Activated naive CD8-positive, alpha-beta T cell treated with anti-CD3 and anti-CD28 coated beads, Interleukin-2, amount 50 U/mL, for 24 hours (primary cell): ENCODE measurements around the gene SNN.

ENCODE experiments used
- ATAC-seq: fragments of 150-1000 bp; cut with Tn5 transposase; one replicate; pipeline ENCODE4 v1.10.0; 2021
- DNase-seq: peaks from one replicate; pipeline ENCODE4 v3.0.0; 2021
- H3K27ac Mint-ChIP-seq: one replicate; pipeline ENCODE4 v1.8.0; 2021; ENCODE audit warnings: mild to moderate bottlenecking, mixed read lengths
- H3K27me3 Mint-ChIP-seq: one replicate; pipeline ENCODE4 v1.8.0; 2021; ENCODE audit warnings: mixed read lengths
- H3K36me3 Mint-ChIP-seq: one replicate; pipeline ENCODE4 v1.8.0; 2021; ENCODE audit warnings: low read depth, mixed read lengths
- H3K4me1 Mint-ChIP-seq: one replicate; pipeline ENCODE4 v1.8.0; 2021; ENCODE audit warnings: mixed read lengths
- H3K4me3 Mint-ChIP-seq: one replicate; pipeline ENCODE4 v1.8.0; 2021; ENCODE audit warnings: mild to moderate bottlenecking, moderate library complexity, mixed read lengths
- H3K9me3 Mint-ChIP-seq: one replicate; pipeline ENCODE4 v1.8.0; 2021; ENCODE audit warnings: mixed read lengths

SNN gene

DNA sequence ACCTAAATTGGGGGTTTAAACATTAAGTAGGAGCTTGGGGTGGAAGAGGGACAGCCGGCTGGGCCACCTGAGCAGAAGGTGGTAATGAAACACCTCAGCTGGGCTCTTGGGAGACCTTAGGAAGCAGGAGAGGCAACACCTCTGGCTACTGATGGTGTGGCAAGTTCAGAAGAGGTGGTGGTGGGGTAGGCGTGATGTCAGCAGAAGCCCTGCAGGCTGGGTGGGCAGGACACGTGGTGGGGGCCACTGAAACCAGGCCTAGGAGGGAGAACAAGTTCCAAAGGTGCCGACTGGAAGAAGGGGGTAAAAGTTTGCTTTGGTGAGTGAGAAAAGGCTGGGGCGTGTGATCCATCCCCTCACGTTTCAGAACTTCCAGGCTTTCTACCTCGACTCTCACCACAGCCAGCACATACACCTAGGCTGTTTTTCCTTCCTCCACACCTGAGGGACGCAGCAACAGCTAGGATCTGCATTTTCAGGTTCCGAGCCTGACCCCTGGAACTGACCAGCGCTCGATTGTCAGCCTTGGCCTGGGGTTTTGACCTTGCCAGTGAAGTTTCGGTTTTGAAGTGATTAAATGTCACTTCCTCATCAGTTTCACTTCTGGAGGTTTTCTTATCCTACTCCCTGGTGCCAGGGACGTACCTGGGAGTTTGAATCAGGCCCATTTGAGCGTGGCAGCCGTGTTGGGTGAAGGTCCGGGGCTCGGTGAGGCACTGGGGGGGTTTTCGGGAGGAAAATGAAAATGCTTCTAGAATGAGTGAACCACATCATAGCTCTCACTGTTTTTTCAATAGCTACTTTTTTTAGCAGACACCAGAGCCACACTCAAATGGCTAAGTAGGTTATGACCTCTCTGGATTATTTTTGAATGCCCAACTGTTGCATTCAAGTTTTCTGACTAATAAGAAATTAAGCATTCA lies 10.0 kb downstream of the SNN start:
- Mint-ChIP-seq H3K9me3 (no peaks in the 10 kb centered on the region), H3K27ac (peak overlapping the region; percentile 67), H3K27me3 (no peaks in the 10 kb centered on the region), H3K4me1 (peaks cover 71% of the 10 kb centered on the region), H3K36me3 (peaks cover 22% of the 10 kb centered on the region), H3K4me3 (no peak overlapping the region)
- DNase-seq (no peak), ATAC-seq (no peak)

GRCh38 chr16:11679250-11679649 lies 11.0 kb downstream of the SNN start:
- no peak for ATAC-seq
- no peaks in the 10 kb centered on the region for H3K9me3 Mint-ChIP-seq
- peaks cover 29% of the 10 kb centered on the region for H3K36me3 Mint-ChIP-seq
- no peak for DNase-seq
- H3K4me3 Mint-ChIP-seq, result no peak overlapping the region
- H3K27ac Mint-ChIP-seq, result no peak overlapping the region
- H3K27me3 Mint-ChIP-seq, result no peaks in the 10 kb centered on the region
- H3K4me1 Mint-ChIP-seq, result peaks cover 75% of the 10 kb centered on the region

DNA sequence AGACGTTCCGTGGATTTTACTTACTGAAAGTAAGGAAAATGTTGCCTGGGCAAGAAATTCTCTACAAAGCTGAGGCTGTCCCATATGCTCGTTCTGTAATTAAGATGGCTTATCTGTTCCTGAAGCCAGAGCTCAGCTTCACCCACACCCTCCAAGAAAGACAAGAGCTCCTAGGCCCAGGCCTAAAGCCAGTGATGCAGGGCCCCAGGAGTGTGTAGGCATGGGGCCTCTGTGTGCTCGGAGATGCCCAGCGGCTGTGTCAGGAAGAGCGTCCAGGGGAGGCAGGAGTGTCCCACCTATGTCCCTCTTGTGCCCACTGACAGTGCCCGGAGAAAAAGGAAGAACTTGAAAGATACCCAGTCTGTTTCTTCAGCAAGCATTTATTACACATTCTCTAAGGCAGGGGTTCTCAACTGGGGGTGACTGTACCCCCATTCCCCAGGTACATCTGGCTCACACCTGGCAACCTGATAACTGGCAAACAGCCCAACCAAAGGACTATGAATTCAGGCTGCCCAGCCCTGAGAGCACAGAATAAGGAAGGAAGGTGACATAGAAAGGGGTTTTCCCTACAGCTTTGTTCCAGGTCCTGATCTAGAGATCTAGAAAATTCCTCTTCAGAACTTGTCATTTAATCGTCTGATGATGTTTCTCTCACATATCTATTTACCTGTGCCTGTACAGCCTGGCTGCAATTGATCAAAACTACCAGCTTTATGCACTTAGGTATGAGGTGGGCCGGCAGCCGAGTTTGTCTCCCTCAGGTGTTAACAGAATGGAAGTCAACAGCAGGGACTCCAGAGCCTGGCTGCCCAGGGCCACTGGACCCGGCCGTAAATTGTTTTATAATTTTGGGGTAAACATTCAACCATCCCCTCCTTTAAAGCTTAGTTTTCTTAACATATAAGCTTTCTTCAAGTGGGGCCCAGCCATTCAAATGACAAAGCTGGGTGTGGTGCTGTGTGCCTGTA lies 12.0 kb downstream of the SNN start:
- Mint-ChIP-seq H3K36me3 (peaks cover 35% of the 10 kb centered on the region), H3K27ac (peak overlapping the region; percentile 69), H3K27me3 (no peaks in the 10 kb centered on the region), H3K9me3 (no peaks in the 10 kb centered on the region), H3K4me1 (peaks cover 75% of the 10 kb centered on the region), H3K4me3 (no peak overlapping the region)
- no peak for DNase-seq
- ATAC-seq, result no peak

DNA sequence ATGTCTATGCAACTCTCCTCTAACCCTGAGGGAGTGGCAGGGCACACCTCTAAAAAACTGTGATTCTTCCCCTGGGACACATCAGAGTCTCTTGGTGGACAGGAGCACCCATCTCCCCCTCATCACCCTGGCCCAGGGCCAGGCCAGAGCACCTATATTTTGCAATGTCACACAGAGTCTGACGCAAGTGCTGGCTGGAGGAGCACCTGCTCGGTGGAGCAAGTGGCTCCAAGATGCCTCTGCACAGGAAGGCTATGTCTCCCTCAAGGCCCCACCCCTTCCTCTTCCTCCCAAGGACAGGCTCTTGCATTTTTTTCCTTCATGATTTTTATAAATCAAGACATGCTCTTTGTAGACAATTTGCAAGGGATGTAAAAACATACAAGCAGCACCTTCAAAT lies 13.3 kb downstream of the SNN start:
- no peak for DNase-seq

GRCh38 chr16:11681976-11682654 lies 13.9 kb downstream of the SNN start:
- ATAC-seq, result no peak

More for the DNA sequence above, 13.3 kb downstream of the SNN start:
- Mint-ChIP-seq H3K4me1 (peaks cover 66% of the 10 kb centered on the region), H3K36me3 (peaks cover 39% of the 10 kb centered on the region), H3K4me3 (no peak overlapping the region), H3K27me3 (no peaks in the 10 kb centered on the region), H3K27ac (peak overlapping the region; percentile 84), H3K9me3 (no peaks in the 10 kb centered on the region)
- ATAC-seq, result no peak

GRCh38 chr16:11682655-11683096 lies 14.4 kb downstream of the SNN start:
- H3K27ac Mint-ChIP-seq, result peak overlapping the region; percentile 34
- DNase-seq (no peak), ATAC-seq (no peak)
- peaks cover 49% of the 10 kb centered on the region for H3K36me3 Mint-ChIP-seq
- H3K4me1 Mint-ChIP-seq, result peaks cover 62% of the 10 kb centered on the region
- no peaks in the 10 kb centered on the region for H3K27me3 Mint-ChIP-seq
- H3K4me3 Mint-ChIP-seq, result no peak overlapping the region
- no peaks in the 10 kb centered on the region for H3K9me3 Mint-ChIP-seq

More at GRCh38 chr16:11681976-11682654, 13.9 kb downstream of the SNN start:
- no peaks in the 10 kb centered on the region for H3K27me3 Mint-ChIP-seq
- peak overlapping the region; percentile 84 for H3K27ac Mint-ChIP-seq
- H3K9me3 Mint-ChIP-seq, result no peaks in the 10 kb centered on the region
- DNase-seq, result no peak
- no peak overlapping the region for H3K4me3 Mint-ChIP-seq
- peaks cover 64% of the 10 kb centered on the region for H3K4me1 Mint-ChIP-seq
- peaks cover 44% of the 10 kb centered on the region for H3K36me3 Mint-ChIP-seq

- Mint-ChIP-seq H3K9me3 (no peaks in the 10 kb centered on the region), H3K27ac (no peak overlapping the region), H3K4me3 (no peak overlapping the region), H3K4me1 (peaks cover 59% of the 10 kb centered on the region), H3K27me3 (no peaks in the 10 kb centered on the region), H3K36me3 (peaks cover 53% of the 10 kb centered on the region)
- no peak for ATAC-seq
- no peak for DNase-seq
Measured at GRCh38 chr16:11683145-11683544, 14.9 kb downstream of the SNN start.

GRCh38 chr16:11684231-11685025 lies 16.2 kb downstream of the SNN start:
- H3K27ac Mint-ChIP-seq, result no peak overlapping the region
- ATAC-seq, result no peak
- no peak for DNase-seq
- H3K27me3 Mint-ChIP-seq, result no peaks in the 10 kb centered on the region
- no peak overlapping the region for H3K4me3 Mint-ChIP-seq
- peaks cover 52% of the 10 kb centered on the region for H3K36me3 Mint-ChIP-seq
- H3K9me3 Mint-ChIP-seq, result no peaks in the 10 kb centered on the region
- peaks cover 60% of the 10 kb centered on the region for H3K4me1 Mint-ChIP-seq

DNA sequence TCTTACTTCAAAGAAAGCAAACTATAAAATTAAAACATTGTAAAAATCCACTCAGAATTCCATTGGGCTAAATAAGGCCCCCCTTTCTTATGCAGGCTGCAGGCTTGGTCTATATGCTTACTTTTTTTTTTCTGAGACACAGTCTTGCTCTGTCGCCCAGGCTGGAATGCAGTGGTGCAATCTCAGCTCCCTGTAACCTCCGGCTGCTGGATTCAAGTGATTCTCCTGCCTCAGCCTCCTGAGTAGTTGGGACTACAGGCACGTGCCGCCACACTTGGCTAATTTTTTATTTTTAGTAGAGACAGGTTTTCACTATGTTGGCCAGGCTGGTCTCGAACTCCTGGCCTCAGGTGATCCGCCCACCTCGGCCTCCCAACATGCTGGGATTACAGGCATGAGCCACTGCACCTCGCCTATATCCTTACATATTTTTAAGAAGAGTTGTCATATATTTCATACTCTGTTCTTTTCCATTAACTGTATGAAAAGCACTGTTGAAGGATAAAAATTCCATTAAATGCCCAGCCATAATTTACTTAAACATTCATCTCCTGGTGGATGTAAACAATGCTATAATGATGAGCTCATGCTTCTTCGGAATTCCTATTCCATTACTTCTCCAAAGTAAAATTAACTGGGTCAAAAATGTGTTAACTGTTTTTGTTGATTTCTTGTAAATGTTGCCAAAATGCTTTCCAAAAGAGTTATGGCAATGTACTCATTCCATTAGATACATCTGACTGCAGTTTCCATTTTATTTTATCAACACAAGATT lies 17.8 kb downstream of the SNN start:
- DNase-seq (no peak), ATAC-seq (no peak)
- peaks cover 57% of the 10 kb centered on the region for H3K36me3 Mint-ChIP-seq
- H3K4me3 Mint-ChIP-seq, result no peak overlapping the region
- H3K4me1 Mint-ChIP-seq, result peaks cover 57% of the 10 kb centered on the region
- H3K9me3 Mint-ChIP-seq, result no peaks in the 10 kb centered on the region
- no peak overlapping the region for H3K27ac Mint-ChIP-seq
- H3K27me3 Mint-ChIP-seq, result no peaks in the 10 kb centered on the region

DNA sequence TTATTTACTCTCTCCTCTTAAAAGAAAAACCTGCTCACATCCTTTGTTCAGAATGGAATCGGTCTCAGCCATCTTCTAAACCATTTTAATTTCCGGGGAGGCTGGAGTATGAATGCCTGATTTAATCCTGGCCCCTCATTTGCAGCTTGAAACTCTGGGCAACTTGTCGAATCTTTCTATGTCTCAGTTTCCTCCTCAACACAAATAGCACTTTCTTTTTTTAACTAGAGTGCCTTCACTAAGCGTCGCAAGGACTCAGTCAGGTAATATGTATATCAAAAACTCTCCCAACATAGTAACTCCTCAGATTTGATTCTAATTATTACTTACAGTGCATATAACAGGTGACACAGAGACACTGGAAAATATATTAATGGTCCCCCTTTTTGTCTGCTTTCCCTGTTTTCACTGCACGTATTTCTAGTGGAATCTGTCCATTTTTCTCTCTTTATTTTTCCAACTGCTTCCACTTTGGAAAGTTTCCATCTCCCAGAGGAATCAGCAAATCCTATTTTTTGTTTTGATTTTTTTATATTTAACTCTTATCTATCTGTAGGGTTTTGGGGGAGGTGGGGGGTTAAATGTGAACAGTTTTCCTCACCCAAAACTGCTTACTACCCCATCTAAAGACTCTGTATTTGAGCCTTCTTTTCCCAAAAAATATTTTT lies 18.6 kb downstream of the SNN start:
- H3K36me3 Mint-ChIP-seq, result peaks cover 60% of the 10 kb centered on the region
- DNase-seq, result no peak
- ATAC-seq, result no peak
- H3K27ac Mint-ChIP-seq, result no peak overlapping the region
- H3K4me3 Mint-ChIP-seq, result no peak overlapping the region
- H3K27me3 Mint-ChIP-seq, result no peaks in the 10 kb centered on the region
- H3K9me3 Mint-ChIP-seq, result no peaks in the 10 kb centered on the region
- H3K4me1 Mint-ChIP-seq, result peaks cover 49% of the 10 kb centered on the region

GRCh38 chr16:11687601-11688519 lies 19.6 kb downstream of the SNN start:
- Mint-ChIP-seq H3K4me3 (no peak overlapping the region), H3K4me1 (peaks cover 39% of the 10 kb centered on the region), H3K36me3 (peaks cover 59% of the 10 kb centered on the region), H3K27me3 (no peaks in the 10 kb centered on the region), H3K9me3 (no peaks in the 10 kb centered on the region), H3K27ac (no peak overlapping the region)
- ATAC-seq (no peak), DNase-seq (no peak)

DNA sequence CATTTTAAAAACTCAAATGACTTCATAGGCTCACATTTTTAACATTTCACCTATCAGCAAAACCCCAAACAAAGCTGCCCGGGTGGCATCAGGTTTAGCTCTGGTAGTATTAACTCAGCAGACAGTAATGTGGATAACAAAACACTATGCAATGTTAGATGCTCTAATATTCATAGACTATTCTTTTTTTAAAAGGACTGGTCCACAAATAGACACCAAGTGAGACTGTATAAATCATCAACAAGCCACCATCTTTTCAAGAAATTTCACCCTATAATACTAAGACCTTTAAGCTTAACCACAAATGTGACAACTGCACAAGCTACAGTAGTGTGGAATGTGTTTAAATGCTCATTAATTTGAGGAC lies 20.2 kb downstream of the SNN start:
- Mint-ChIP-seq H3K27ac (no peak overlapping the region), H3K9me3 (no peaks in the 10 kb centered on the region), H3K27me3 (no peaks in the 10 kb centered on the region), H3K4me3 (no peak overlapping the region), H3K4me1 (peaks cover 32% of the 10 kb centered on the region), H3K36me3 (peaks cover 55% of the 10 kb centered on the region)
- ATAC-seq (no peak), DNase-seq (no peak)
